Upper lobe of left lung (tissue), 4 donors: ENCODE measurements around the gene FCMR.

ENCODE experiments used
- CTCF ChIP-seq, 6 experiments: fragments of 450-650 bp in 4 of 6; fragments of 200-600 bp in 2 of 6; sonication (generic) in 2 of 6; IDR thresholded peaks; one replicate each; pipeline ENCODE4 v1.5.1; 2016 to 2019; ENCODE audit warnings: antibody characterized with exemption in 6 of 6
- EP300 ChIP-seq, 4 donors: sonication (generic); formaldehyde crosslinking; IDR thresholded peaks; one replicate each; pipeline ENCODE4 v1.5.1; 2017; ENCODE audit warnings: antibody characterized with exemption in 4 of 4, control low read depth in 2 of 4
- POLR2AphosphoS5 ChIP-seq, 2 donors: sonication (generic); formaldehyde crosslinking; IDR thresholded peaks; one replicate each; pipeline ENCODE4 v1.5.1; 2017; ENCODE audit warnings: antibody characterized with exemption in 2 of 2

DNA sequence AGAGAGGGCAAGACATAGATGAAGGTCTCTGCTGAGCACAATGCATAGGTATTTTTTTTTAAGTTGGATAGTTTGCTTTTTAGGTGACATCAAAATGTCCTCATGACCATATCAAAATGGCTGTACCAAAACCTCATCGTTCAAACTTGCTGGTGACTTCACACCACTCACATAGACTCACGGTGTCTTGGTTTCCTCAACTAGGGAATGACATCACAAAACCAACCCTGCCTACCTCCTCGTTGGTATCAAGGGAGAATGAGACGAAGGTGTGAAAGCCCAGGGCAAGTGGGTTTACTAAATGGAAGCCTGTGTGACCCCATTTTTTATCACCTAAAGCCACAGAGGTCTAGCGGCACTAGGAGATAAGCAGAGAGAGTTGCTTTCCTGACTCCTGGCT lies 23.0 kb upstream of the FCMR start:
- no peak for TF ChIP-seq CTCF (IDR thresholded peaks at IDR 0.05)
- TF ChIP-seq POLR2AphosphoS5 (IDR thresholded peaks at IDR 0.05), result no peak
- TF ChIP-seq EP300 (IDR thresholded peaks at IDR 0.05), result no peak
